ENCODE data around the gene DHX32. TPM values are rescaled to one million over a fixed set of nuclear protein-coding genes. Genes with fewer than 3 reads are reported as not detected.
"Not testable (repeated sequence)": the region's sequence is repeated elsewhere in the genome, so short reads cannot be mapped to it uniquely, and the experiment has no call there.

The DHX32 gene
- total and polyA plus RNA-seq, 2 donors (not counting 3 experiments of a cell fraction or from before 2014, with no cell fraction given): 17.1 to 29.6 TPM

DNA sequence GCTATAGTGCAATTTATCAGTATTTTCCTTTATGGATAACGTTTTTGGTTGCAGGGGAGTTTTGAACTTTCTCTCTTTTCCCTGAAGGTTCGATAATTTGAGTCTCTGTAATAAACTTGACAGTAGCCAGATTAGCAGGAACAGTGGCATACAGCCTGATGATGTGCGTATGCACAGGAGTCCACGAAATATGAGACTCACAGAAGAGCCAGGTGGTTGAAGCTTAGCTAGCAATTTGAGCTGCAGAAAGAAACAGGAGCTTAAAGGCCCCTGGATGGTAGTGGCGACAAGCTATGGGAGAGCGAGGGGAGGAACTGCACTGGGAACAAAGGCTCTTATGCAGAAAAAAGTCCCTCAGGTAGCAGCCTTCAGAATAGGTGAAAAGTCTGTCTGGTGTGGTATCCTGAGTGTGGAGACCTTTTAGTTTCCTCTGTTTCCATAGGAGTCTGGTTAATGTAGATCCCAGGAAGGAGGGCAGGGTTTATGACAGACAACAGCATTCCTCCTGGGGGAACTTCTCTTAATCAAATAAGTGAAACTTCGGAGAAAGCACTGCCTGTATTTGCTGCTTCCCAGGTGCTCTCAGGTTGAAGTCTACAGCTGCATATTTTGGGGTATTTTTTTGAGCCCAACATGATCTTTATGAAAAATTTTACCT is 48.0 kb upstream of the DHX32 start:
- no TSS peak for BruUV-seq (replicated peaks)
- H2AFZ ChIP-seq (ENCODE audit: low read depth, low read length): no peak overlapping the region
- no peaks in the 10 kb centered on the region for H3K36me3 ChIP-seq (ENCODE audit: control insufficient read depth in 2 of 2, extremely low read depth in 1 of 2, insufficient read depth in 2 of 2, low read length in 2 of 2)
- H3K9ac ChIP-seq (replicated peaks; ENCODE audit: extremely low read depth, insufficient read depth, low read length): no peak overlapping the region
- peaks cover 2% of the 10 kb centered on the region for H3K9me3 ChIP-seq (replicated peaks; ENCODE audit: control insufficient read depth, insufficient read depth, low read length)
- ChIA-PET POLR2A (no interaction called here), CTCF (no interaction called here)
- H3K27ac ChIP-seq (ENCODE audit: insufficient read depth, low read depth, low read length): no peak overlapping the region
- intact Hi-C loops (cut with micrococcal nuclease) (no loop called here), dilution Hi-C loops (cut with MboI; ENCODE audit: extremely low pct_ligation_motif_present, low sequenced_read_pairs) (no loop called here)
- H4K20me1 ChIP-seq (replicated peaks; ENCODE audit: control insufficient read depth, extremely low read depth, insufficient read depth, low read length): no peaks in the 10 kb centered on the region
- no peaks in the 10 kb centered on the region for H3K79me2 ChIP-seq (ENCODE audit: control insufficient read depth, insufficient read depth, low read length)
- H3K4me3 ChIP-seq (replicated peaks in 1 of 3; ENCODE audit: insufficient read depth in 1 of 3, low read depth in 1 of 3, low read length in 3 of 3): no peak overlapping the region
- no peaks in the 10 kb centered on the region for H3K9me1 ChIP-seq (replicated peaks; ENCODE audit: control insufficient read depth, extremely low read depth, insufficient read depth, low read length)
- peaks cover 2 to 3% of the 10 kb centered on the region in 2 experiments for H3K27me3 ChIP-seq (ENCODE audit: control insufficient read depth in 2 of 2, insufficient read depth in 2 of 2, low read length in 2 of 2)
- no peak overlapping the region for H3K4me2 ChIP-seq (ENCODE audit: insufficient read depth, low read length)
- H3K4me1 ChIP-seq (ENCODE audit: control insufficient read depth, extremely low read depth, insufficient read depth, low read length): no peaks in the 10 kb centered on the region
- FAIRE-seq: no peak
- TF ChIP-seq MYC (IDR thresholded peaks at IDR 0.05; ENCODE audit: low read depth, low read length) (no peak), POLR2AphosphoS5 (IDR thresholded peaks at IDR 0.05; ENCODE audit: insufficient read depth, low read depth, low read length) (no peak), GATA2 (IDR thresholded peaks at IDR 0.05; ENCODE audit: insufficient read depth, insufficient read length, low read depth, low read length) (no peak), FOS (IDR thresholded peaks at IDR 0.05; ENCODE audit: borderline replicate concordance, insufficient read depth, low read length) (no peak), EZH2 (IDR thresholded peaks at IDR 0.05; ENCODE audit: borderline replicate concordance, low read depth, low read length, severe bottlenecking) (no peak), JUN (IDR thresholded peaks at IDR 0.05; ENCODE audit: borderline replicate concordance, insufficient read depth, insufficient read length, low read depth) (no peak)
- TF ChIP-seq, protein P1, sequence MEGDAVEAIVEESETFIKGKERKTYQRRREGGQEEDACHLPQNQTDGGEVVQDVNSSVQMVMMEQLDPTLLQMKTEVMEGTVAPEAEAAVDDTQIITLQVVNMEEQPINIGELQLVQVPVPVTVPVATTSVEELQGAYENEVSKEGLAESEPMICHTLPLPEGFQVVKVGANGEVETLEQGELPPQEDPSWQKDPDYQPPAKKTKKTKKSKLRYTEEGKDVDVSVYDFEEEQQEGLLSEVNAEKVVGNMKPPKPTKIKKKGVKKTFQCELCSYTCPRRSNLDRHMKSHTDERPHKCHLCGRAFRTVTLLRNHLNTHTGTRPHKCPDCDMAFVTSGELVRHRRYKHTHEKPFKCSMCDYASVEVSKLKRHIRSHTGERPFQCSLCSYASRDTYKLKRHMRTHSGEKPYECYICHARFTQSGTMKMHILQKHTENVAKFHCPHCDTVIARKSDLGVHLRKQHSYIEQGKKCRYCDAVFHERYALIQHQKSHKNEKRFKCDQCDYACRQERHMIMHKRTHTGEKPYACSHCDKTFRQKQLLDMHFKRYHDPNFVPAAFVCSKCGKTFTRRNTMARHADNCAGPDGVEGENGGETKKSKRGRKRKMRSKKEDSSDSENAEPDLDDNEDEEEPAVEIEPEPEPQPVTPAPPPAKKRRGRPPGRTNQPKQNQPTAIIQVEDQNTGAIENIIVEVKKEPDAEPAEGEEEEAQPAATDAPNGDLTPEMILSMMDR (IDR thresholded peaks at IDR 0.05; ENCODE audit: extremely low read depth in 1 of 2, insufficient read depth in 1 of 2, low read depth in 1 of 2, low read length in 2 of 2): no peak
- TF ChIP-seq, protein P2, sequence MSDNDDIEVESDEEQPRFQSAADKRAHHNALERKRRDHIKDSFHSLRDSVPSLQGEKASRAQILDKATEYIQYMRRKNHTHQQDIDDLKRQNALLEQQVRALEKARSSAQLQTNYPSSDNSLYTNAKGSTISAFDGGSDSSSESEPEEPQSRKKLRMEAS (IDR thresholded peaks at IDR 0.05; ENCODE audit: insufficient read depth, insufficient read length): no peak
- DNase-seq (ENCODE audit: low read depth, low spot score): no peak

DNA sequence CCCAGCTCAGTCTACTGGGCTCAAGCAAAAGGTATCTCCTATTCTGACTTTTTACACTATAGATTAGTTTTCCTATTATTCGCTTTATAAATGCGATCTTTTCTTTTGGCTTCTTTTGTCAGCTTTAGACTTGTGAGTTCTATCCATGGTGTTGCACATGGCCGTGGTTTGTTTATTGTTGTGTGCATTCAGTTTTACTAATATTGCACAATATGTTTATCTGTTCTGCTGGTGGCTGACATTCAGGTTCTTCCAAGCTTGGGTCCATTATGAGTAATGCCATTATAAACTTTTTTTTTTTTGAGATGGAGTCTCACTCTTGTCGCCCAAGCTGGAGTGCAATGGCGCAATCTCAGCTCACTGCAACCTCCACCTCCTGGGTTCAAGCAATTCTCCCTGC is 46.2 kb upstream of the DHX32 start:
- CTCF ChIA-PET; H3K79me2 ChIP-seq (ENCODE audit: control insufficient read depth, insufficient read depth, low read length); H3K36me3 ChIP-seq (ENCODE audit: control insufficient read depth in 2 of 2, extremely low read depth in 1 of 2, insufficient read depth in 2 of 2, low read length in 2 of 2); FAIRE-seq; H3K4me3 ChIP-seq (replicated peaks in 1 of 3; ENCODE audit: insufficient read depth in 1 of 3, low read depth in 1 of 3, low read length in 3 of 3); H3K27ac ChIP-seq (ENCODE audit: insufficient read depth, low read depth, low read length); H3K9me1 ChIP-seq (replicated peaks; ENCODE audit: control insufficient read depth, extremely low read depth, insufficient read depth, low read length); H3K4me1 ChIP-seq (ENCODE audit: control insufficient read depth, extremely low read depth, insufficient read depth, low read length); H3K9ac ChIP-seq (replicated peaks; ENCODE audit: extremely low read depth, insufficient read depth, low read length); dilution Hi-C loops (cut with MboI; ENCODE audit: extremely low pct_ligation_motif_present, low sequenced_read_pairs); intact Hi-C loops (cut with micrococcal nuclease); BruUV-seq (replicated peaks); H3K4me2 ChIP-seq (ENCODE audit: insufficient read depth, low read length); DNase-seq (ENCODE audit: low read depth, low spot score); H4K20me1 ChIP-seq (replicated peaks; ENCODE audit: control insufficient read depth, extremely low read depth, insufficient read depth, low read length); H2AFZ ChIP-seq (ENCODE audit: low read depth, low read length); H3K27me3 ChIP-seq (ENCODE audit: control insufficient read depth in 2 of 2, insufficient read depth in 2 of 2, low read length in 2 of 2); POLR2A ChIA-PET; H3K9me3 ChIP-seq (replicated peaks; ENCODE audit: control insufficient read depth, insufficient read depth, low read length): not testable (repeated sequence)
